HG03097 (cell line): ENCODE results near the gene NDUFS4.
"Not testable (repeated sequence)": the region's sequence is repeated elsewhere in the genome, so short reads cannot be mapped to it uniquely, and the experiment has no call there.

ENCODE experiments used
- ATAC-seq: cut with Tn5 transposase; IDR thresholded peaks from one replicate; pipeline ENCODE4 v1.9.1; 2021; ENCODE audit not compliant: unreplicated experiment, low FRiP score

NDUFS4 gene

GRCh38 chr5:53560506-53561191 lies at the start of gene NDUFS4:
Gene NDUFS4 (plus strand): TSS chr5:53560639. CDS start chr5:53560663, 24 bp downstream.
- peak; percentile 86 for ATAC-seq

GRCh38 chr5:53512539-53512938 lies 47.9 kb upstream of the NDUFS4 start:
- no peak for ATAC-seq

GRCh38 chr5:53515988-53516387 lies 44.5 kb upstream of the NDUFS4 start:
- no peak for ATAC-seq

GRCh38 chr5:53520813-53521212 lies 39.6 kb upstream of the NDUFS4 start:
- ATAC-seq = no peak

- no peak for ATAC-seq
Measured at GRCh38 chr5:53537711-53538110, 22.7 kb upstream of the NDUFS4 start.

GRCh38 chr5:53540739-53541138 lies 19.7 kb upstream of the NDUFS4 start:
- not testable (repeated sequence) for ATAC-seq

- no peak for ATAC-seq
Measured at GRCh38 chr5:53541859-53542258, 18.6 kb upstream of the NDUFS4 start.

- ATAC-seq = no peak
Measured at GRCh38 chr5:53542926-53543325, 17.5 kb upstream of the NDUFS4 start.

GRCh38 chr5:53543401-53543800 lies 17.0 kb upstream of the NDUFS4 start:
- ATAC-seq = no peak

GRCh38 chr5:53545744-53546143 lies 14.7 kb upstream of the NDUFS4 start:
- ATAC-seq = no peak

GRCh38 chr5:53547226-53547625 lies 13.2 kb upstream of the NDUFS4 start:
- no peak for ATAC-seq

GRCh38 chr5:53548501-53548900 lies 11.9 kb upstream of the NDUFS4 start:
- not testable (repeated sequence) for ATAC-seq

GRCh38 chr5:53549792-53550191 lies 10.6 kb upstream of the NDUFS4 start:
- ATAC-seq = no peak

- ATAC-seq = no peak
Measured at GRCh38 chr5:53552561-53552960, 7.9 kb upstream of the NDUFS4 start.

GRCh38 chr5:53554444-53554843 lies 6.0 kb upstream of the NDUFS4 start:
- ATAC-seq = no peak

- no peak for ATAC-seq
Measured at GRCh38 chr5:53555160-53555559, 5.3 kb upstream of the NDUFS4 start.

- ATAC-seq = no peak
Measured at GRCh38 chr5:53556001-53556400, 4.4 kb upstream of the NDUFS4 start.

GRCh38 chr5:53557386-53557785 lies 3.1 kb upstream of the NDUFS4 start:
- no peak for ATAC-seq

- no peak for ATAC-seq
Measured at GRCh38 chr5:53558966-53559365, 1.5 kb upstream of the NDUFS4 start.

- no peak for ATAC-seq
Measured at GRCh38 chr5:53560028-53560427, 411 bp upstream of the NDUFS4 start.

- ATAC-seq = no peak
Measured at GRCh38 chr5:53568401-53568800, 8.0 kb downstream of the NDUFS4 start.

GRCh38 chr5:53568871-53569270 lies 8.4 kb downstream of the NDUFS4 start:
- ATAC-seq = no peak

GRCh38 chr5:53569453-53569852 lies 9.0 kb downstream of the NDUFS4 start:
- no peak for ATAC-seq
